Subcutaneous abdominal adipose tissue (tissue), 5 donors: ENCODE results near the gene DAP3.
"Not testable (repeated sequence)": the region's sequence is repeated elsewhere in the genome, so short reads cannot be mapped to it uniquely, and the experiment has no call there.

Experiments used
- H3K27ac ChIP-seq: one replicate; pipeline ENCODE4 v1.7.0; 2013; ENCODE audit warnings: low read depth, mild to moderate bottlenecking, inconsistent platforms, low read length, moderate library complexity
- H3K27me3 ChIP-seq, 5 donors: one replicate each; pipeline ENCODE4 v1.7.0; 2013; ENCODE audit warnings: low read length in 5 of 5, inconsistent platforms in 1 of 5; ENCODE audit not compliant: control insufficient read depth in 5 of 5, insufficient read depth in 4 of 5
- H3K36me3 ChIP-seq, 5 donors: one replicate each; pipeline ENCODE4 v1.7.0; 2013; ENCODE audit warnings: low read length in 5 of 5; ENCODE audit not compliant: control insufficient read depth in 5 of 5, insufficient read depth in 5 of 5
- H3K4me1 ChIP-seq, 5 donors: one replicate each; pipeline ENCODE4 v1.7.0; 2013; ENCODE audit warnings: low read length in 5 of 5, mild to moderate bottlenecking in 3 of 5, moderate library complexity in 1 of 5; ENCODE audit not compliant: control insufficient read depth in 5 of 5, insufficient read depth in 5 of 5
- H3K4me3 ChIP-seq, 5 donors: one replicate each; pipeline ENCODE4 v1.7.0; 2013; ENCODE audit warnings: low read length in 5 of 5, low read depth in 1 of 5
- H3K9ac ChIP-seq, 5 donors: one replicate each; pipeline ENCODE4 v1.7.0; 2013; ENCODE audit warnings: low read length in 5 of 5, mild to moderate bottlenecking in 4 of 5, moderate library complexity in 3 of 5
- H3K9me3 ChIP-seq, 5 donors: one replicate each; pipeline ENCODE4 v1.7.0; 2013; ENCODE audit warnings: low read length in 5 of 5; ENCODE audit not compliant: control insufficient read depth in 5 of 5
- donor health status: healthy.
- donor health status: healthy.
- donor health status: healthy.
- donor health status: healthy.
- donor health status: healthy.

DAP3 gene

GRCh38 chr1:155745284-155746228, 56.7 kb downstream of the DAP3 start:
- Histone ChIP-seq H3K27ac (peak overlapping the region; percentile 6), H3K9ac (peak overlapping the region in 4 of 5 donors; percentile 80 to 92 (median 83)), H3K36me3 (peaks cover 0 to 11% (median 6%) of the 10 kb centered on the region in 5 donors), H3K4me1 (peaks cover 0 to 11% (median 5%) of the 10 kb centered on the region in 5 donors), H3K4me3 (peak overlapping the region; percentile 71 to 88 (median 80))
- H3K9me3 ChIP-seq, H3K27me3 ChIP-seq: not testable (repeated sequence)

GRCh38 chr1:155747586-155747985, 58.7 kb downstream of the DAP3 start:
- Histone ChIP-seq H3K36me3 (peaks cover 0 to 27% (median 20%) of the 10 kb centered on the region in 5 donors), H3K4me1 (peaks cover 0 to 11% (median 5%) of the 10 kb centered on the region in 5 donors)
- H3K4me3 ChIP-seq, H3K27me3 ChIP-seq, H3K9me3 ChIP-seq, H3K27ac ChIP-seq, H3K9ac ChIP-seq: not testable (repeated sequence)

- Histone ChIP-seq H3K36me3 (peaks cover 0 to 33% (median 26%) of the 10 kb centered on the region in 5 donors), H3K4me1 (peaks cover 0 to 11% (median 5%) of the 10 kb centered on the region in 5 donors)
- not testable (repeated sequence) for H3K27ac ChIP-seq, H3K4me3 ChIP-seq, H3K9me3 ChIP-seq, H3K9ac ChIP-seq, H3K27me3 ChIP-seq
These were observed 59.2 kb downstream of the DAP3 start for GRCh38 chr1:155748141-155748540.

- H3K4me3 ChIP-seq, H3K4me1 ChIP-seq, H3K27me3 ChIP-seq, H3K9ac ChIP-seq, H3K27ac ChIP-seq, H3K9me3 ChIP-seq: not testable (repeated sequence)
- H3K36me3 ChIP-seq = peaks cover 29 to 73% (median 64%) of the 10 kb centered on the region in 5 donors
These were observed 70.1 kb downstream of the DAP3 start for GRCh38 chr1:155759017-155759416.

GRCh38 chr1:155759966-155760630, 71.2 kb downstream of the DAP3 start:
- Histone ChIP-seq H3K4me1 (no peaks in the 10 kb centered on the region), H3K4me3 (no peak overlapping the region), H3K27me3 (no peaks in the 10 kb centered on the region), H3K27ac (no peak overlapping the region), H3K36me3 (peaks cover 29 to 78% (median 67%) of the 10 kb centered on the region in 5 donors), H3K9me3 (no peaks in the 10 kb centered on the region), H3K9ac (no peak overlapping the region)

GRCh38 chr1:155760751-155761475, 72.0 kb downstream of the DAP3 start:
- Histone ChIP-seq H3K9ac (no peak overlapping the region), H3K4me1 (no peaks in the 10 kb centered on the region), H3K4me3 (no peak overlapping the region), H3K9me3 (no peaks in the 10 kb centered on the region), H3K36me3 (peaks cover 25 to 81% (median 68%) of the 10 kb centered on the region in 5 donors), H3K27me3 (no peaks in the 10 kb centered on the region), H3K27ac (no peak overlapping the region)

- H3K27ac ChIP-seq = no peak overlapping the region
- no peak overlapping the region for H3K9ac ChIP-seq
- H3K36me3 ChIP-seq = peaks cover 19 to 83% (median 68%) of the 10 kb centered on the region in 5 donors
- no peaks in the 10 kb centered on the region for H3K27me3 ChIP-seq
- no peak overlapping the region for H3K4me3 ChIP-seq
- no peaks in the 10 kb centered on the region for H3K9me3 ChIP-seq
- no peaks in the 10 kb centered on the region for H3K4me1 ChIP-seq
These were observed 73.0 kb downstream of the DAP3 start for GRCh38 chr1:155761736-155762405.

GRCh38 chr1:155763090-155763815, 74.4 kb downstream of the DAP3 start:
- H3K9ac ChIP-seq, H3K9me3 ChIP-seq, H3K4me1 ChIP-seq, H3K27ac ChIP-seq, H3K27me3 ChIP-seq, H3K4me3 ChIP-seq: not testable (repeated sequence)
- H3K36me3 ChIP-seq = peaks cover 26 to 85% (median 65%) of the 10 kb centered on the region in 5 donors

- H3K36me3 ChIP-seq = peaks cover 28 to 83% (median 62%) of the 10 kb centered on the region in 5 donors
- not testable (repeated sequence) for H3K9me3 ChIP-seq, H3K27ac ChIP-seq, H3K9ac ChIP-seq, H3K27me3 ChIP-seq, H3K4me3 ChIP-seq, H3K4me1 ChIP-seq
These were observed 75.1 kb downstream of the DAP3 start for GRCh38 chr1:155763989-155764388.
